HCT116 (cell line): Measurements from ENCODE around the gene NOXO1. TPM values are rescaled to one million over a fixed set of nuclear protein-coding genes. Genes with fewer than 3 reads are reported as not detected.

Experiments used
- ATAC-seq: fragments of 200-7000 bp; cut with Tn5 transposase; 2 replicates; pipeline ENCODE4 v1.9.1; 2020; ENCODE audit warnings: mild to moderate bottlenecking, moderate library complexity
- BruUV-seq: library from RNA; stranded (reverse); fragments of 400-500 nt; replicated peaks from 2 replicates; lab custom pipeline; 2021; lab: Mats Ljungman, UMichigan
- CTCF ChIA-PET: fragments of 300-600 bp; sonication (Branson Sonifier 250); formaldehyde crosslinking; loops from one replicate; lab custom pipeline; 2021; ENCODE audit warnings: antibody characterized with exemption; lab: Charles Lee
- POLR2A ChIA-PET: fragments of 300-600, 350-600 bp; sonication (Branson Sonifier 250); formaldehyde crosslinking; loops from one replicate; lab custom pipeline; 2021; ENCODE audit warnings: antibody characterized with exemption; lab: Charles Lee
- RAD21 ChIA-PET, 2 experiments: fragments of 300-600 bp; sonication (Branson Sonifier 250); formaldehyde crosslinking; loops; one replicate each; lab custom pipeline; 2023; ENCODE audit warnings: low total read pairs in 2 of 2; ENCODE audit not compliant: uncharacterized antibody in 2 of 2, unreplicated experiment in 2 of 2, low non-redundant PET in 1 of 2; lab: Charles Lee
- DNase-seq: peaks from one replicate; pipeline ENCODE4 v3.0.0-alpha.2; 2010; ENCODE audit warnings: low read depth, low spot score
- H2AFZ ChIP-seq: fragments of 200-600 bp; shearing (Covaris generic), sonication (generic); 2 replicates; pipeline ENCODE4 v1.6.1; 2017; ENCODE audit warnings: low read depth, mixed run types, mixed read lengths, antibody characterized with exemption, low read length; ENCODE audit not compliant: poor library complexity, severe bottlenecking
- H3K27ac ChIP-seq: 2 replicates; pipeline ENCODE4 v1.5.1; 2012; ENCODE audit warnings: low read depth, low read length
- H3K27me3 ChIP-seq: fragments of 200-600 bp; sonication (generic); 2 replicates; pipeline ENCODE4 v1.6.1; 2016; ENCODE audit warnings: mixed run types, low read length, mixed read lengths; ENCODE audit not compliant: insufficient read depth
- H3K36me3 ChIP-seq, 2 experiments: fragments of 200-500 bp in 1 of 2; fragments of 200-600 bp in 1 of 2; sonication (Bioruptor generic) in 1 of 2; sonication (generic) in 1 of 2; 2 replicates each; pipeline versions ENCODE4 v1.5.1 to v1.6.1; 2014 to 2016; ENCODE audit warnings: low read length in 2 of 2, inconsistent platforms in 1 of 2, mixed read lengths in 1 of 2, mixed run types in 1 of 2; ENCODE audit not compliant: insufficient read depth in 2 of 2, control insufficient read depth in 1 of 2
- H3K4me1 ChIP-seq, 2 experiments: fragments of 200-600 bp in 1 of 2; sonication (generic) in 1 of 2; 2 replicates each; pipeline versions ENCODE4 v1.5.1 to v1.6.1; 2012 to 2017; ENCODE audit warnings: low read length in 2 of 2, inconsistent platforms in 1 of 2, mild to moderate bottlenecking in 1 of 2, mixed read lengths in 1 of 2, mixed run types in 1 of 2, moderate library complexity in 1 of 2; ENCODE audit not compliant: insufficient read depth in 2 of 2, control insufficient read depth in 1 of 2
- H3K4me2 ChIP-seq: fragments of 200-600 bp; sonication (generic); 2 replicates; pipeline ENCODE4 v1.6.1; 2017; ENCODE audit warnings: mixed run types, low read length, mixed read lengths
- H3K4me3 ChIP-seq, 2 experiments: fragments of 200-600 bp in 1 of 2; sonication (generic) in 1 of 2; replicated peaks in 1 of 2; 2 replicates each; pipeline ENCODE4 v1.5.1; 2011 to 2016; ENCODE audit warnings: low read length in 2 of 2, control low read depth in 1 of 2, low read depth in 1 of 2, mild to moderate bottlenecking in 1 of 2, mixed read lengths in 1 of 2, mixed run types in 1 of 2
- H3K79me2 ChIP-seq: fragments of 200-600 bp; sonication (generic); 2 replicates; pipeline ENCODE4 v1.6.1; 2017; ENCODE audit warnings: mild to moderate bottlenecking, mixed run types, low read length, moderate library complexity, mixed read lengths; ENCODE audit not compliant: insufficient read depth
- H3K9ac ChIP-seq: fragments of 200-600 bp; sonication (generic); 2 replicates; pipeline ENCODE4 v1.6.1; 2016; ENCODE audit warnings: low read length, mixed read lengths
- H3K9me2 ChIP-seq: fragments of 200-600 bp; sonication (generic), shearing (Covaris generic); 2 replicates; pipeline ENCODE4 v1.6.1; 2017; ENCODE audit warnings: mixed run types, mild to moderate bottlenecking, moderate library complexity; ENCODE audit not compliant: insufficient read depth
- H3K9me3 ChIP-seq, 2 experiments: fragments of 200-500 bp in 1 of 2; fragments of 200-600 bp in 1 of 2; sonication (Bioruptor generic) in 1 of 2; sonication (generic) in 1 of 2; 2 replicates each; pipeline ENCODE4 v1.6.1; 2014 to 2017; ENCODE audit warnings: low read length in 2 of 2, mixed read lengths in 2 of 2, inconsistent platforms in 1 of 2, low read depth in 1 of 2, mild to moderate bottlenecking in 1 of 2, mixed run types in 1 of 2, moderate library complexity in 1 of 2; ENCODE audit not compliant: control insufficient read depth in 1 of 2, insufficient read depth in 1 of 2
- H4K20me1 ChIP-seq: fragments of 200-600 bp; sonication (generic), shearing (Covaris generic); 2 replicates; pipeline ENCODE4 v1.6.1; 2017; ENCODE audit warnings: mixed run types, mild to moderate bottlenecking, moderate library complexity; ENCODE audit not compliant: insufficient read depth
- FOSL1 ChIP-seq: IDR thresholded peaks from 2 replicates; pipeline ENCODE4 v1.6.1; 2012; ENCODE audit warnings: low read depth
- RAD21 ChIP-seq: IDR thresholded peaks from 2 replicates; pipeline ENCODE4 v1.6.1; 2012; ENCODE audit warnings: low read depth, mild to moderate bottlenecking
- ZFX ChIP-seq: fragments of 450-650 bp; IDR thresholded peaks from 2 replicates; pipeline ENCODE4 v1.6.1; 2017
- intact Hi-C: fragments of 100-400 bp; cut with micrococcal nuclease; formaldehyde crosslinking; loops from 2 replicates; pipeline ENCODE4 v1.10.0; 2022
- total RNA-seq: library from RNA; stranded (reverse); gene quantifications from one replicate; pipeline ENCODE4 v1.2.1, GENCODE V29; 2021; ENCODE audit not compliant: unreplicated experiment
- TF ChIP-seq, protein P1 (sequence below): IDR thresholded peaks from 2 replicates; pipeline ENCODE4 v1.6.1; 2012; ENCODE audit warnings: low read depth

The NOXO1 gene
- total RNA-seq, 1 experiment from 2014 or later = 10.0 TPM

DNA sequence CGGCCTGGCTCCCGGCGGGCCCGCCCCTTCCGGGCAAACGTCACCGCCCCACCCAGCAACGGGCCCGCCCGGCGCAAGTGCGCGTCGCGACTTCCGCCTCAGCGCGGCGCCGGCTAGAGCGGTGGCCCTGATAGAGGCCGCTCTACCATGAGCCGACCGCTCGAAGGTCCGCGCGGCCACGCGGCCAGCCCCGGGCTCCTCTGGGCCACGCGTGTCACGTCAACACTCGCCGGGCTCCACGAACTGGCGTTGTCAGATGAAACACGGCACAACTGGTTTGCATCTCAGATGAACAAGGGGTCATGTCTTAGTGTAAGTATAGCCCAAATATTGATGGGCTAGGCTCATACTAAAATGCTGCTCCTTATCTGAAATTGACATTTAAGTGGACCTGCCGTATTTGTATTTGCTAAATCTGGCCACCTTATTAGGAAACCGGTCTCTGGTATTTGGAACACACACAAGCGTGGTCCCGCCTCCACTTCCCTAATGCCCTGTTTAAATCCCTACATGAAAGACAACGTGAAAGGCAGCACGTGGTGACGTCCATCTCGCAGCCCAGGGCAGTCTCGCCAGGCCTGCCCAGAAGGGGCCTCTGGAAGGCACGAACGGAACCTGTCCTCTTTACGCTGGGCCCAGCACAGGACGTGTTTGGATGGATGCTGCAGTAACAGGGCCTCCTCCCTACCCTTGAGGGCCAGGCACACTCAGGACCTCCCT, 28.7 kb upstream of the NOXO1 start, which contains the start of gene ZNF598 (continued):
- TF ChIP-seq, protein P1, sequence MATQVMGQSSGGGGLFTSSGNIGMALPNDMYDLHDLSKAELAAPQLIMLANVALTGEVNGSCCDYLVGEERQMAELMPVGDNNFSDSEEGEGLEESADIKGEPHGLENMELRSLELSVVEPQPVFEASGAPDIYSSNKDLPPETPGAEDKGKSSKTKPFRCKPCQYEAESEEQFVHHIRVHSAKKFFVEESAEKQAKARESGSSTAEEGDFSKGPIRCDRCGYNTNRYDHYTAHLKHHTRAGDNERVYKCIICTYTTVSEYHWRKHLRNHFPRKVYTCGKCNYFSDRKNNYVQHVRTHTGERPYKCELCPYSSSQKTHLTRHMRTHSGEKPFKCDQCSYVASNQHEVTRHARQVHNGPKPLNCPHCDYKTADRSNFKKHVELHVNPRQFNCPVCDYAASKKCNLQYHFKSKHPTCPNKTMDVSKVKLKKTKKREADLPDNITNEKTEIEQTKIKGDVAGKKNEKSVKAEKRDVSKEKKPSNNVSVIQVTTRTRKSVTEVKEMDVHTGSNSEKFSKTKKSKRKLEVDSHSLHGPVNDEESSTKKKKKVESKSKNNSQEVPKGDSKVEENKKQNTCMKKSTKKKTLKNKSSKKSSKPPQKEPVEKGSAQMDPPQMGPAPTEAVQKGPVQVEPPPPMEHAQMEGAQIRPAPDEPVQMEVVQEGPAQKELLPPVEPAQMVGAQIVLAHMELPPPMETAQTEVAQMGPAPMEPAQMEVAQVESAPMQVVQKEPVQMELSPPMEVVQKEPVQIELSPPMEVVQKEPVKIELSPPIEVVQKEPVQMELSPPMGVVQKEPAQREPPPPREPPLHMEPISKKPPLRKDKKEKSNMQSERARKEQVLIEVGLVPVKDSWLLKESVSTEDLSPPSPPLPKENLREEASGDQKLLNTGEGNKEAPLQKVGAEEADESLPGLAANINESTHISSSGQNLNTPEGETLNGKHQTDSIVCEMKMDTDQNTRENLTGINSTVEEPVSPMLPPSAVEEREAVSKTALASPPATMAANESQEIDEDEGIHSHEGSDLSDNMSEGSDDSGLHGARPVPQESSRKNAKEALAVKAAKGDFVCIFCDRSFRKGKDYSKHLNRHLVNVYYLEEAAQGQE = no peak

DNA sequence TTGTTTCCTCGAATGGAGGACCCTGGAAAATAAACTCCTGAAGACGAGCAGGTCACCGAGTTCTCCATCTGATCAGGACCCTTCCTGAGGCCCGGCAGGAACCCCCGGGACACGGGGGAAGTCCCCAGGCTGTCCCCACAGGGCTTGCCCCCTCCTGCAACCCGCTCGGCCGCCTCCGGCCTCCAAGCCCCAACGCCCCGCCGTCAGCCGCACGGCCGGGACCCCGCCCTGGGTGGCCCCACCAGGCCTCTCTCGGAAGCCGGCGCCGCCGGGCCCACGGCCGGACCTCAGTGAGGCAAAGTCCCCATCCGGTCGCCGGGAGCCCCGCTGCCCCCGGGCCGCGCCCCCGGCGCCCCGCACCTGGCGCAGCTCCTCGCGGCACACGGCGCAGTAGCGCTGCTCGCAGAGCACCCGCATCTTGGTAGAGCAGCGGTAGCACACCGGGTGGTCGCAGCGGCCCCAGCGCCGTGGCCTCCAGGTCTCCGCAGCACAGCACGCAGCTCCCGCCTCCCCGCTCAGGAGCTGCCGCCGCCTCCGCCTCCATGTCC, 28.0 kb upstream of the NOXO1 start:
- H3K27me3 ChIP-seq = no peaks in the 10 kb centered on the region
- H3K36me3 ChIP-seq = 0 out of 4 replicates have a peak, but pooled peaks cover 0 to 7% of the 10 kb centered on the region in 2 experiments
- peaks cover 9% of the 10 kb centered on the region; the same call in 1 of the 2 replicates for H4K20me1 ChIP-seq
- TF ChIP-seq ZFX = peak; percentile 87; the same call in 1 of the 2 replicates
- TF ChIP-seq RAD21 = no peak
- no peak for TF ChIP-seq FOSL1
- no TSS peak for BruUV-seq
- peak overlapping the region; percentile 92 for H3K27ac ChIP-seq
- intact Hi-C loops = no loop called here
- ChIA-PET POLR2A (no interaction called here), RAD21 (no interaction called here), CTCF (no interaction called here)
- H3K9me3 ChIP-seq = no peaks in the 10 kb centered on the region
- DNase-seq (no peak), ATAC-seq (peak; percentile 39)
- H3K4me2 ChIP-seq = peak overlapping the region; percentile 92
- H2AFZ ChIP-seq = no peak overlapping the region
- peak overlapping the region; percentile 79 to 87 for H3K4me3 ChIP-seq
- H3K79me2 ChIP-seq = peaks cover 62% of the 10 kb centered on the region
- no peaks in the 10 kb centered on the region for H3K9me2 ChIP-seq
- H3K4me1 ChIP-seq = peaks cover 25 to 54% of the 10 kb centered on the region in 2 experiments
- H3K9ac ChIP-seq = peak overlapping the region; percentile 97
